Stimulated activated CD4-positive, alpha-beta T cell treated with anti-CD3 and anti-CD28 coated beads, Interleukin-1b, Interleukin-23, amount 100 ng/mL, for 4 hours (primary cell): ENCODE results near the gene SLC2A6.

Experiments used
- DNase-seq, 2 donors: peaks; one replicate each; pipeline ENCODE4 v3.0.0-alpha.2; 2020; ENCODE audit warnings: low read depth in 2 of 2

SLC2A6 gene

GRCh38 chr9:133477992-133478850 is 678 bp downstream of the SLC2A6 start:
- no peak for DNase-seq

- no peak for DNase-seq
Observed at GRCh38 chr9:133477461-133477860, 1.4 kb downstream of the SLC2A6 start.

GRCh38 chr9:133476941-133477340 is 2.0 kb downstream of the SLC2A6 start:
- no peak for DNase-seq

- no peak for DNase-seq
Observed at GRCh38 chr9:133476036-133476931, 2.6 kb downstream of the SLC2A6 start.

- no peak for DNase-seq
Observed at GRCh38 chr9:133475292-133476012, 3.4 kb downstream of the SLC2A6 start.

- no peak for DNase-seq
Observed at GRCh38 chr9:133474853-133475252, 4.0 kb downstream of the SLC2A6 start.

- no peak for DNase-seq
Observed at GRCh38 chr9:133474215-133474614, 4.7 kb downstream of the SLC2A6 start.

GRCh38 chr9:133473743-133474142 is 5.2 kb downstream of the SLC2A6 start:
- DNase-seq: no peak

GRCh38 chr9:133472753-133473378 is 6.0 kb downstream of the SLC2A6 start:
- DNase-seq: no peak

- no peak for DNase-seq
Observed at GRCh38 chr9:133472277-133472645, 6.6 kb downstream of the SLC2A6 start.

- DNase-seq: no peak
Observed at GRCh38 chr9:133471551-133472276, 7.2 kb downstream of the SLC2A6 start.

GRCh38 chr9:133470988-133471387 is 7.9 kb downstream of the SLC2A6 start:
- DNase-seq: no peak

GRCh38 chr9:133470427-133470924 is 8.4 kb downstream of the SLC2A6 start:
- no peak for DNase-seq

- no peak for DNase-seq
Observed at GRCh38 chr9:133468777-133469421, 10.0 kb downstream of the SLC2A6 start.

- DNase-seq: no peak
Observed at GRCh38 chr9:133468374-133468773, 10.5 kb downstream of the SLC2A6 start.

GRCh38 chr9:133467101-133467500 is 11.8 kb downstream of the SLC2A6 start:
- DNase-seq: no peak

GRCh38 chr9:133465984-133466383 is 12.9 kb downstream of the SLC2A6 start:
- no peak for DNase-seq

- no peak for DNase-seq
Observed at GRCh38 chr9:133464638-133465037, 14.3 kb downstream of the SLC2A6 start.

GRCh38 chr9:133463864-133464615 is 14.9 kb downstream of the SLC2A6 start:
- DNase-seq: no peak
